ENCODE data around the gene SH2D7.

The SH2D7 gene

DNA sequence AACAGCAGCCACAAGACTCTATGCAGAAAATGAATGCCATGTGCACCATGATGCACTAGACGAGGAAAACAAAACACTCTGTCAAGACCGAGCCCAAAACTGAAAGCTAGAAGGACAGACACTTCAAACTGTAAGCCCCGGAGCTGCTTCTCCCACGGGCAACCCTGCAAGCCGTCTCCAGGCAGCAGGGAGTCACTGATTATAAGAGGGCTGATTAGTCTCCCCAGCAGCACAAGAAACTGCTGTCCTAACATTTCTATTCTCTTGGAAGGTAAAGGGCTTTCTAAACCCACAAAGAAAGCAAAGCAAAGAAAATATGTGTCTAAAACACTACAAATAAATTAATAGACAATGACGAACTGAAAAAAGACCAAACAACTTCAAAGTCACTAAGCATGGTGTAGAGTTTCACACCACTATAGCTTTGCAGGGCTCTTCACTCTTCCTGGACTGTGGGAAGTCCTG lies 30.4 kb upstream of the SH2D7 start:
- no peak for DNase-seq (ENCODE audit: low spot score)

DNA sequence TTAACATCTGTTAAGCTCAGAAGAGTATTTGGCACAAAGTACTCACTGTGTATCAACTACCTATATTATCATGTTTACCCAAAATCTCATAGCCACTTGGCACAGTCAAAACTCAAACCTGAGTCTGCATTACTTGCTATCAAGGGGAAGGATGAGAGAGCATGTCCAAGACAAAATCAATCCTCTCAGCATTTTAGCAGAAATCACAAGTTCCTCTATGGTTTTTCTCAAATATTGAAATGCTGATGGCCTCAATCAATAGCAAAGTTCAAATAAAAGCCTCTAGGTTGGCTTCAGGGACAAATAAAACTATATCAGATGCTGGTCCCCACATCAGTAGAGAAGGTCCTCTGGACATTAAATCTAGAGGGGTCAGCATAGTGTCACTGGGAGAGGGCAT lies 29.1 kb upstream of the SH2D7 start:
- DNase-seq (ENCODE audit: low spot score): no peak

DNA sequence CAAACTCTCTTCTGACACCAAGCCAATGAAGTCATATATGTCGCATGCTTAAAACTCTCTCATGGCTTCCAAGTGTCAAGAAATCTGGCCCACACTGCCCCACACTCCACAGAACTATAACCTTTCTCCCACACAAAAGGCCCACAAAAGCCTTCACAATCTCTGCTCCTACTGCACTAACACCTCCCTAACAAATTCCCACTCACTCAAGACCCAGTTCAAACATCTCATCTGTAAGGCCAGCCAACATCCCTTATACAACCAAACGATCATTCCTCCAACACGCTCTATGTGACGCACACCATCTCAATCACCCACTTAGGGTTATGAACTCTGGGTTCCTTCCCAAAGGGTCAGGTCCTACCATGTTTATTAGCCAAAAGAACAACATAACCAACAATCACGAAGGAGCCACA lies 28.4 kb upstream of the SH2D7 start:
- DNase-seq (ENCODE audit: low spot score): no peak

DNA sequence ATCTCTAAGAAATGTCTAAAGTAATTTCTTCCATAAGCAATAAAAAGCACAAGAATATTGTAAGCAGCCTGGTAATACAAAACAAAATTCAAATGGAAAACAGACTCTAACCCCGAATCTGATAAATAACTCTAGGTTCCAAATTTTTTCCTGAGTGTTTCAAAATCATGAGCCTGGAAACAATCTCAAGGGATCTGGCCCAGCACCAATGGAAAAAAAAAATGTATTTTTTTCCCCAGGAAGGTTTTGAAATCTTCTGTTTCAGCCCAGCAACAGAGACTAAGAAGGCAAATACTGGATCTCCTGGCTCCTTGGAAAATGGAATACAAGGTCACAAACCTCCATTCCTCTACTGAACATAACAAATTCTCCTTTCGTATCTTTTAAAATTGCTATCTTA lies 27.8 kb upstream of the SH2D7 start:
- no peak for DNase-seq (ENCODE audit: low spot score)

DNA sequence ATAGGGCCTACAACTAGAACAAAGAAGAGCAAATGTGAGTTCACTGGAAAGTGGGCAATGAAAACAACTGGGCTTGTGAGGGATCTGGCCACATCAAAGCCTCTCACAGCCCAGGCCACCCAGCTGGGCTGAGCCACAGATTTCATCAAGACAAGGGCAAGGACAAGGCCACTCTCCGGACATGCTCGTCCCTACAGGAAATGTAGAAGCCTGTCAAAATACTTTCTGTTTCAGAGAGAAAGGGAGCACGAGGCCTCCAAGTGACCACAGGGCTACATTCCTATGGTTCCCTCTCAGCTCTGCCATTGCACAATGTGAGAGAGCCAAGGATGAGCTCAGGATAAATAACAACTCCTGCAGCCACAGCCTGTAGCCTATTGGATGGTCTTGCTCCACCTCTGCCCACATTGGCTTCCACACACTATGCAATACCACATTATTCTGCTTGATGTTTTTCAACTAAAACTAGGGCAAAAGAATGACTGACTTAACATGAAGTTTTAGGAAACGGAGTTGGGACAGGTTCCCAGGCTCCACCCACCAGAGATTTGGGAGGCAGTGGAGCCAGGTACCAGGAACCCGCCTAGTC lies 27.0 kb upstream of the SH2D7 start:
- DNase-seq (ENCODE audit: low spot score): peak; percentile 61

DNA sequence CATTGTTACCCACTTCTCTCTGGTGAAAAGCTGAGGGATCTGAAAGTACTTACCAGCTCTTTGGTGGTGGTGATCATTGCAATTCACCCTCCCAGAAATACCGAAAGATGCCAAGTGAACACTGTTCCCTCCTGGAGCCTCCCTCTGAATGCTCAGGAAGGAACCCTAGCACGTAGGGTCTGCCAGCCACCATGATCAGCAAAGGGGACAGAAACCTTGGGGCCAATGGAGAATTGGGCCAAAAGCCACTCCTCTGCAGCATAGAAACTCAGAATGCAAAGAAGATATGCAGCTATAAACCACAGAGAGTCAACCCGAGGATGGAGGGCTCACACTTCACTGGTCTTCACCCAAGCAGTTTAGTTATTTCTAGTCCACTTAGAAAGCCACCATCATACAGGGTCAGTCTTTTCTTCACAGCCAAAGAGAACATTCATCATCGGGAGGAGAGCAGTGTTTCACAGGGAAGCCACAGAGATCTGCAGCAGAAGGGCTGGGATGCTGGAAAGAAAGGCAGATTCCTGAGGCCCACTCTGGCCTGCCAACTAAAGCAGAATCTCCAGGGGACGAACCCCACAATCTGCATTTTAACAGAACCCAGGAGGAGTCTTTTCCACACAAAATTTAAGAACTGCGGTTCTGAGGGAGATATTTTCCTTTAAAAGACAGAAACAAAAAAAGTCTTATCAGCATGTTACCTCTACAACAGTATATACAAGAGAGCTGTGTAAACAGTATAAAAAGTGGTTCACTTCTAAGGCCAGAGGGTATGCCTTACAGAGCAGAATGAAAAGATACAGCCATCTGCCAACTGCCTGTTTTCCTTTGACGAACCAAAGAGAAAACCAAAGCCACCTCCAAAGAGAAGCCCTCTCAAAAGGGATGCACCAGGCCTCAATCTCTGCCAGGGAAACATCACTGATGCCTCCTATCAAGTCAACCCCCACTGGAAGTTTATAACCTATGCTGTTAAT lies 26.1 kb upstream of the SH2D7 start:
- DNase-seq (ENCODE audit: low spot score): no peak

DNA sequence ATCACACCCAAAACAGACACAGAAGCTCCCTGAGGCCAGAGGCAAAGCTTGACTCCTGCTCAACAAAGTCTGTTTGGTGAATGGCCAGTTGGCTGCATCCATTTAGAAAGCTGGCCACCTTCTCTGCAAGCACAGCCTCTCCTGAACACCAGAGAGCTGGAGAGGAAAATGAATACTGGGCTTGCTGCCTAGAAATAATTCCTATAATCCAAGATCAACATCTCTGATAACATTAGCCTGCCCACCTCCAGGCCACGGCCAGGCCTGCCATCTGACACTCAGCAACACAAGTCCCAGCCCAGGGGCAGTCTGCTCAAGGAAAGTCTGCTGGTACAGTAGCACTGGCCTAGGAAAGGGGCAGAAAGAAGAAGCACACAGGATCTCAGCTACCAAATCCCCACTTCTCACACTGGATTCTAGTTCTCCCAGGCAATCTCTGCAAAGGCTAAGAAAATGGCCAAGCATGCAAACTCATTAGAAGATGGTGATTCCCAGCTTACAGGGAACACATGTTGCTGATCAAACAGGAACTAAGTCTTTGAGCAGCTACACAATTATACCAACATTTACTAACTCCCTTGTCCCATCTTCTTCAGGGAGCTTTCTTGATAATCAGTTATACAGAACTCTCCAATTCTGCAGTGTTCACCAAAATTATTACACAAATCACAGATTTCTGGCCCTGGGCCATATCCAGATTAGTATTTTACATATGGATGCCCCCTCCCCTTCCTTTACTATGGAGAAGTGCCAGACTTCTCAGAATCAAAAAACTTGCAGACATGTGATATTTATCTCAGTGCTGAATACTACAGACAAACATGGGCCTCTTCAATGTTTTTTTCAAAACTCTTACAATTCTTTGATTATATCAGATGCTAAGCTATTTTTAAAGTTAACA lies 24.8 kb upstream of the SH2D7 start:
- no peak for DNase-seq (ENCODE audit: low spot score)

DNA sequence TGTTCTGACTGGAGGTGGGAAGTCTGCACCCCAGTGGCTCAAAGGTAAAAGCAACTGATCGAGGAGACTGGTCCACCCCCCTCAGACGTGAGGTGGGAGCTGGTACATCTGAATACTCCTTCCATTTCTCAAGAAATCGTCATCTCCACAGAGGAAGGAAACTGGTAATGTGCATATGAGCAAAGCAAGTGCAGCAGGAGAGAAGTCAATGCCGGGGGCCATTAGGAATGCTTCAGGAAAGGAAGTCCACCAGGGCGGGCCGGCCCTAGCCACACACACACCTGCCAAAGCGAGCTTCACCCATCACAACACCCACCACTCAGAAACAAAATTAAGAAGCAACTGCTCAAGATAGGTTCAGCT lies 23.3 kb upstream of the SH2D7 start:
- DNase-seq (ENCODE audit: low spot score): no peak

DNA sequence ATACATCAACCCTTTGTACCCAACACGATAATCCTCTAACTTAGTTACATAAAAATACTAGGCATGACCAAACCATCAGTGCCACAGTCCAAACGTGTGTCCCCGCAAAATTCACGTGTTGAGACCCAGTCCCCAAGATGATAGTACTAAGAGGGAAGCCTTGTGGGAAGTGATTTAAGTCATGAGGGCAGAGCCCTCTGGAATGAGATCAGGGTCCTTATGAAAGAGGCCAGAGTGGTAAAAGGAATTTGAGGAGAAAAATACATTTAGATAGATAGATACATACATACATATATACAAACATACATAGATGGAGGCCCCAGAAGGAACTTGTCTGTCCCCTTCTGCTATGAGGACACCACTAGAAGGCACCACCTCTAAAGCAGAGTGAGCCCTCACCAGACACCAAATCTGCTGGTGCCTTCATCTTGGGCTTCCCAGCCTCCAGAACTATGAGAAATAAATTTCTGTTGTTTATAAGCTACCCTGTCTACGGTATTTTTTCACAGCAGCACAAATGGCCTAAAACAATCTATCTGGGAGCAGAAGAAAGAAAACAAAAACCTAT lies 22.8 kb upstream of the SH2D7 start:
- DNase-seq (ENCODE audit: low spot score): no peak

DNA sequence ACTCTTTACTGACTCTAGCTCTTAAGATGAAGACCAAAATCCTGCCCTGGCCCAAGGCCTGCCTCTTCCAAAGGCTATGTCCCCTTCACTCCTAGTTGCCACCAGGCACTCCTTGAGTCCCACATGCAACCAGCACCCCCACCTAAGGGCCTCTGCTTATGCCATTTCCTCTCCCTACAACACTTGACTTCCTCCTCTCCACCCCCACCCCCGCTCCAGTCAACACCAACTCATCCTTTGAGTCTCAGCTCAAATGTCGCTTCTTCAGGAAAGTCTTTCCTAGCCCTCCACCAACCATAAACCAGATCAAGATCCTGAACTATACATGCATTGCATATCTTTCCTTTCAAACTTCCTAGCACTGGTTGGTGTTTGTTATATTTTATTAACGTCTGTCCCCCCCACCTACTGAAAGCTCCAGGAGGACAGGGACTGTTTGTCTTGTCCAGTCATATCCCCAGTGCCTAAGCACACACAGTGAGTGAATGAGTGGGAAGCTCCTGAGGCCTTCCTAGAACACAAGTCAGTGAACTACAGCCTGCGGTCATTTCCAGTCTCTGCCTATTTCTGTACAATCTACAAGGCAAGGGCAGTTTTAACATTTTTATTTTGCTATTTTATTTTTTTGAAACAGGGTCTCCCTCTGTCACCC lies 22.2 kb upstream of the SH2D7 start:
- no peak for DNase-seq (ENCODE audit: low spot score)

DNA sequence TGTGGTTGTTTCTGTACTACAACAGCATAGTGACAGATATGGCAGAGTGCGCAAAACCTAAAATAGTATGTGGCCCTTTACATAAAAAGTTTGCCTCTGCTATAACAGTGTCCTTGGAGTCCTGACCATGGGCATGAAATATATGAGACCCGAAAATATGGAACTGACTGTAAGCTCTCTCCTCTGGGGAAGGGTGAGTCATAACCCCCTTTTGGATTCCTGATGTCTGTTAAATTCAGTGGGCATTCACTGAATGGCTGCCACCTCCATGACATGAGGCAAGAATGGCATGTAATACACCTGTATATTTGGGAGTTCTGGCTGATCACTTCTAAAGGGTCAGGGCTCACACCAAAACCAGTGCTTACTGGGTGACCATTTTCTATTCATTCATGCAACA lies 21.0 kb upstream of the SH2D7 start:
- DNase-seq (ENCODE audit: low spot score): no peak

DNA sequence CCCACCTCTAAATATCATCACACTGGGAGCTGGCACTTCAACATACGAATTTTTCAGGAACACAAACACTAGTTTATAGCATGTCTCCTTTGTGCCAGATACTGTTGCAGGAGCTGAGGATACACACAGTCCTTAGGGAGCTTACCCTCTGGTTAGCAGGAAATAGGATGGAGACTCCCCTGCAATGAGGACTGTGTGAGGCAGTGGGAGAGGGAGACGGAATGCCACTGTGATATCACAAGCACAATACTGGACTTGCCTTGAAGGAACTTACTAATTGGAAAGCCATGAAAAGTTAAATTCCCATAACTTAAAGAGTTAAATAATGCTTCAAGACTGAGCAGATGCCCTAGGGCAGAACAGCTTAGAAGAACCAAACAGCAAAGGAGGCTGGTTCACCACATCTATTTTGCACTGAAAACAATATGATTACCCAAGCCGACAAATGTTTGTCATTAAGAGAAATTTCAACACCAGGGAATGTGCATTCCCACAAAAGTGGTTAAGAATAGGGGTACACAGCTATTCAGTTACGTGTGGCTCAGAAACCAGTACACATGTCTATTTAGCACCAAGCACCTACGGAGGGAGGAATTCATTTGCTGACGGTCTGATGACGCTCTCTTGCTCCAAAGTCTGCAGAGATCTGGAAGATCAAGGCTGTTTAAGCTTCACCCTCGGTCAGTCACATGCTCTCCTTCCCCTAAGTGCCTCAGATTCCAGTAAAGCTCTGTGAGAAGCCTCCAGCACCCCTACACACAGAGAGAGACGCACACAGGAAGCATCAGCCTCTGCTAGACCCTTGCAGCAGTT lies 20.1 kb upstream of the SH2D7 start:
- no peak for DNase-seq (ENCODE audit: low spot score)

DNA sequence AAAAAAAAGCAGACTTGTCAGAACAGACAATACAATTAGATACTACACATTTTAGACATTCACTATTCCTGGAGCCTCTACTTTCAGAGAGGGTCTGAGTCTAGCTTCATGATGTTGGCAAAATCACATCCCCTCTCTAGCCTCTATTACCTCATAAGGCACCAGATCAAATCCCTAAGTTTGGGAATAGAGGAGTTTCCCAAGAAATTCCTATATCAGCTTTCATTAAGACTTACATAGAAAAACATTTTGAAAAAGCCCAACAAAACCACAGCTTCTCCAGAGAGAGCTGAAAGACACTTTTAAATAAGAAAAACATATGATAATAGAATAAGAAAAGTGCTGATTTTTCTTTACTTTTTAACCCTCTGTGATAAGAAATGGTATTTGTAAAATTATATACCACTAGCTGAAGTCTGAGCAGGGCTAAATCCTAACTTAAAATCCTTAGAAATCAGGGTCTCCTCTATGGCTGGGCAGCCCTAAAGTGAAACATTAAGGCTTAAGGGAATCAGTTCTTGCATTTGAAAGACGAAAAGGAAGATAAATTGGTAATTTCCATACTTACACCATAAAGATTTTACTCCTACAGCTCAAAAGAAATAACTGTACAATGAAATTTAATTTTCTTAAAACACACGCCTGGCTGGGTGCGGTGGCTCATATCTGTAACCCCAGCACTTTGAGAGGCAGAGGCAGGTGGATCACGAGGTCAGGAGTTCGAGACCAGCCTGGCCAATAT lies 19.1 kb upstream of the SH2D7 start:
- no peak for DNase-seq (ENCODE audit: low spot score)

DNA sequence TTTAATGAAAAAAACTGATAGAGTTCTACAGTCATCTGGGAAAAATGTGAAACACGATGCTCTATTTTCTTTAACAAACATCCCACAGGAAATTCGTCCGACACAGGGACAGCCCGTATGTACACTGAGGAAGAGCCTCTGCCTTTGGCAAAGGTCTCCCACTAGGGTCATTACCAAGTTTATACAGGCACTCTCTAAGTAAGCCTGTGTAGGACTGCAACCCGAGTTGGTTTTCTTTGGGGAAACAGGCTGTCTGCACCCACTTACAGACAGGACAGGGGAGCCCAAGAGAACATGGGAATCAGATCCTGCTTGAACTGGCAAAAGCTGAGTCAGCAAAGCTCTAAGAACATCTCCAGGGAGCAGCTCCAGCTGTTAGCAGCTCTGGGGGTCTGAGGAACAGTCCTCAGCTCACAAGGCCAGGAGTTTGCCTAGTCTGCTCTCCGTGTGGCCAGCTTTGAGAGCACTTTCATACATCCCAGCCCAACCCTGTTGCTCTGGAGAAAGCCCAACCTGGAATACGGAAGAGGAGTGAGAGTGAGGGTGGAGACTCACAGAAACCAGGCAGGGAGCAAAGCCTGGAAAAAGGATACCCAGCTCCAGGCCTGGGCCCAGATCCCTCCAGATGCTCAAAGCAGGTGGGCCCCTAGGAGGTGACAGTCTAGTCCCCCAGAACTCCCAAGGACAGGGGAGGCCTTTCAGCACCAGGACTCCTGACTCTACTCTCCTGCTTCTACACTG lies 16.7 kb upstream of the SH2D7 start:
- DNase-seq (ENCODE audit: low spot score): no peak

DNA sequence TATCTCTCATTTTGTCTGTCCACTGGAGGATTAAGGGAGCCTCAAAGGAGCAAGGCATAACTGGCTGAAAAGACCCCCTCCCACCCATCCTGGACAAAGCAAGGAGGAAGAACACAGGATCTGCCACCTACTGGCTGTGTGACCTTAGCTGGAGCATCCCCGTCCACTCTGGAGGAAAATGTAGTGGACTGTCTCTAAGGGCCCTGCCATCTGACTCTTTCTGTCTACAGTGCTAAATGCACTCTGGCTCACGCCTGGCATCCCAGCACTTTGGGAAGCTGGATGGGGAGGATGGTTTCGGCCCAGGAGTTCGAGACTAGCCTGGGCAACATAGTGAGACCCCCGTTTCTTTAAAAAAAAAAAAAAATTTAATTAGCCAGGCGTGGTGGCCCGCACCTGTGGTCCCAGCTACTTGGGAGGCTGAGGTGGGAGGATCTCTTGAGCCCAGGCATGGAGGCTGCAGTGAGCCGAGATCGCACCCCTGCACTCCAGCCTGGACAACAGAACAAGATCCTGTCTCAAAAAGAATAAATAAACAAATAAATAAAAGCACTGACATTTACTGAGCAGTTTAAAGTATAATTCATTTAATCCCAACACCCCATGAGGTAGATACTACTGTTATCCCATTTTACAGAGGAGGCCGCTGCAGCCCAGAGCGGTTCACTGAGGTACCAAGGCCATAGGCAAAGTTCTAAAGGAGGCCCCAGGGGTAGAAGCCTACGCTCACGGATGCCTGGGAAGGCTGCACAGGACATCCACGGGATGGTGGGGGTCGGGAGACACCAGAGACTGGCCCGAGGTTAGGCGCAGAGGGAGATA lies 15.9 kb upstream of the SH2D7 start:
- no peak for DNase-seq (ENCODE audit: low spot score)

DNA sequence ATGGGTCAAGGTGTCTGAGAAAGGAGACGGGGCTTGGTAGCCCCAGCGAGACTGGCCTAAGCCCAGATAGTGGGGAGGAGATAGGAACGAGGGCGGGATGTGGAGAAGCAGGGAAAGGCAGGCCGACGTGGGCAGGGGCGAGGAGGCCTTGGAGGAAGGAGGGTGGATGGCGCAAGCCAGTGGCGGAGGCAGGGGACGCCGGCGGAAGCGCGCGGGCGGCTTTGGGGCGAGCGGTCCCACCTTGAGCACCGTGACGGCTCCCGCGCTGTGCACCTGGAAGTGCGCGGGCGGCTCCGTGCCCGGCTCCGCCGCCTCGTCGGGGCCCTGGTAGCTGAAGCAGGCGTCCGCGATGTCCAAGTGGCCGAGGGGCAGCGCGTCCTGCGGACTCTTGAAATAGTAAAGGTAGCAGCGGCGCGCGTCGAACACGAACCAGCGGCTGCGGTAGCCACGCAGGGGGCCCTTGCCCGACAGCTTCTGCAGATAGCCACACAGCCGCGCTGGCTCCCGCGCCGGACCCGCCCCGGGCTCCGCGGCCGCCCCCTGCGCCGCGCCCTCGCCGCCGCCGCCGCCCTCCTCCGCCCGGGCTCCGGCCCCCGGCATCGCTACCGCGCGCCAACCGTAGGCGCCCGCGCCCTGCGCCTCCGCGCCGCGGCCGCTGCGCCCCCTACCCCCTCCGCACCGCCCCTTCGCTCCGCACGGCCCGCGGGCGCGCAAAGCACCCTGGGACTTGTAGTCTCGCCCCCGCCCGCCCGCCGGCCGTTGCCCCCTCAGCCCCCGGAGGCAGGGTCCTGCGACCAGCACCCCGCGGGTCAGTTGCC lies 15.1 kb upstream of the SH2D7 start, which contains the start of gene TBC1D2B:
TSS of gene TBC1D2B (minus strand) at position 659 of the 818 bp plus-strand sequence. CDS start at position 600, 59 bp downstream.
- peak; percentile 73 for DNase-seq (ENCODE audit: low spot score)

DNA sequence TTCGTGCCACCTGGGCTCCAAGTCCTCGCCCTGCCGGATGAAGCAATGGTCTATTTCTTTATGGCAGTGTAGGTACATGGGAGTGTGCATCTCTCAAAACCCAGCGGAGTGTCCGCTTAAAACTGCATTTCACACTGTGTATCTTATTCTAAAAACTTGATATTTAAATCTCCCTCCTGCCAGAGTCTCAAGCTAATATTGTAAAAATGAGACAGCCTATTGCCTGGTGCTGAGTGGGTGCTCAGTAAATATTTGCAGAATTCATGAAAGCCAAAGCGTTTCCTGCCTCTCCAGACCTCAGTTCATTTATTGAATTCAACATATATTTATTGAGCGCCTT lies 14.5 kb upstream of the SH2D7 start:
- DNase-seq (ENCODE audit: low spot score): no peak
